Superior temporal gyrus (tissue), 1 donor: ENCODE measurements around the gene KCNK7.

Source experiments
- DNase-seq: peaks from one replicate; pipeline ENCODE4 v3.0.0-alpha.2; 2016; ENCODE audit errors: extremely low spot score

KCNK7 gene

GRCh38 chr11:65611028-65611757 lies 15.6 kb upstream of the KCNK7 start:
- DNase-seq = peak; percentile 85

DNA sequence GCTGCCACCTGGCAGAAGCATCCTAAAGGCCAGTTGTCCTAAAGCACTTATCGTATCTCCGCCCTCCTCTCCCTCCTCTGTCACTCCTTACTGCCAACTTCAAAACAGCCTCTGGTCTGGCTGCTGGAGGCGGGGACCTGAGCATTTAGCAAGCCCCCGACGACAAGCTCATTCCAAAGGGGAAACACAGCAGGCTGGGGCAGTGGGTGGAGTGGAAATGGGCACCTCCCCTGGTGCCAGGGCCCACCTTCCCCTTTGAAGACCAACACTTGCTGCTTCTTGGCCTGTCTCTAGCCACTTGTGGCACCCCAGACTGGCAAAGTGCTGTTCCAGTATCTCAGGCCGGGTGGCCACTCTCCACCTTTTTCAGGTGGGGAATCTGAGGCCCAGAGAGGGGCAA lies 14.8 kb upstream of the KCNK7 start:
- peak; percentile 26 for DNase-seq

GRCh38 chr11:65609665-65610064 lies 14.1 kb upstream of the KCNK7 start:
- DNase-seq = no peak

GRCh38 chr11:65609229-65609628 lies 13.6 kb upstream of the KCNK7 start:
- no peak for DNase-seq

- no peak for DNase-seq
Observed at GRCh38 chr11:65607614-65608426, 12.2 kb upstream of the KCNK7 start.

DNA sequence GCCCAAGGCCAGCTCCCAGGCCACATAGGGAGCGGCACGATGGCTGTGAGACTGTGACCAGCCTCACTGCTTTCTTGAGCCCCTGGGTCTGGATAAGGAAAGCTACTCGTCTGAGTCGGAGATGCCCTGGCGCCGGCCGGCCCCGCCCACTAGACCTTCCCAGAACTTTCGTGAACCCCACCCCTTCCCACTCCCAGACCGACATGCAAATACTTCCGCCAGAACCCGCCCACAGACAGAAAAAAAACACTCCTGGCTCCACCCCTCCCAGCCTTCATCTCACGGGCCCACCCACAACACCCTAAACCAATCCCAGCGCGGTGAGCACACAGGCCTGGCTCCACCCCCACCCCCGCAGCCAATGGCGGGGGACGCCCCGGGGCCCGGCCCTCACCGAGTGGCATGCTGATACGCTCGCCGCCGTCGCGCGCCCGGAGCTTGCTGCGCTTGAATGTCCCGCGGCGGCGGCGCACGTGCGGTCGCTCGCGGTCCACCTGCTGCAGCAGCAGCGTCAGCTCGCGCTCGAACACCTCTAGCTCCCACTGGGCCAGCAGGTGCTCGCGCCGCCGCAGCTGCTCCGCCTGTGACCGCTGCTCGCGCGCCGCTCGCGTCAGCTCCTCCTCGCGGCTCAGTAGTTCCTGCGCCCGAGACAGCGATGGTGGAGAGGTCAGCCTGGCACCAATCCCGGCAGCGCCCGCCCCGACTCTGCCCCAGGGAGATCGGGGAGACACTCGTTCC lies 11.4 kb upstream of the KCNK7 start:
- peak; percentile 93 for DNase-seq

- no peak for DNase-seq
Observed at GRCh38 chr11:65604258-65604657, 8.7 kb upstream of the KCNK7 start.

DNA sequence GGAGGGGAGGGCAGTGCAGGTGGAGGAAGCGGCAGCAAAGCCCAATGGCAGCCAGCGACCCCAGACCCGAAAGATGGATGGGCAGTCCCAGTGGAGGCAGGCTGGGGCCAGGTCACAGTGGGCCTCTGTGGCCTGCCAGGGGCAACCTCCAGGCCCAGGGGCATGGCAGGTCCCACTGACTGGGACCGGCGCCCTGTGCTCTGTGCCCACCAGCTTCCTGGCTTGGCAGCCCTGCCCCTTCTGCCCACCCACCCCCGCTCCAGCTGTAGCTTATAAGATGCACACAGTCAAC lies 4.3 kb upstream of the KCNK7 start:
- DNase-seq = no peak

- no peak for DNase-seq
Observed at GRCh38 chr11:65599216-65599954, 3.8 kb upstream of the KCNK7 start.

DNA sequence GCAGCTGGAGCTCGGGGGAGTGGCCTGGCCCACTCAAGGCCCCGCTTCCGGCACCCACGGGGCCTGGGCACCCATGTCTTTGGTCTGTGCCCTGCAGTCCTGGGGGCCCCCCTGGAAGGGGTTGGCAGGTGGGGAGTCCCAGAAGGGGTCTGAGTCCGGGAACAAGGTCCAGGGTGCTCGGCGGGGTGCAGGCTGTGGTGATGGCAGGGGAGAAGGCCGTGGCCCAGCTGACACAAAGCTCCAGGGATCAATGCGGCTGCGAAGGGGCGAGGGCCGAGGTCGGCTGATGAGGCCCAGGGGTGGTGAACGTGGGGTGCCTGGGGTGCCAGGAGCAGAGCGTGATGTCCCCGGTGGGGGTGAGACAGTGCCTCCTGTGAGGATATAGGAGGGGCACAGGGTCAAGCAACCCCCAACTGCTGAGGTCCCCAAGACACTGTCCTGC lies 2.7 kb upstream of the KCNK7 start:
- DNase-seq = no peak

- DNase-seq = no peak
Observed at GRCh38 chr11:65596520-65596919, 920 bp upstream of the KCNK7 start.

GRCh38 chr11:65595131-65595530 lies 469 bp downstream of the KCNK7 start:
- no peak for DNase-seq

DNA sequence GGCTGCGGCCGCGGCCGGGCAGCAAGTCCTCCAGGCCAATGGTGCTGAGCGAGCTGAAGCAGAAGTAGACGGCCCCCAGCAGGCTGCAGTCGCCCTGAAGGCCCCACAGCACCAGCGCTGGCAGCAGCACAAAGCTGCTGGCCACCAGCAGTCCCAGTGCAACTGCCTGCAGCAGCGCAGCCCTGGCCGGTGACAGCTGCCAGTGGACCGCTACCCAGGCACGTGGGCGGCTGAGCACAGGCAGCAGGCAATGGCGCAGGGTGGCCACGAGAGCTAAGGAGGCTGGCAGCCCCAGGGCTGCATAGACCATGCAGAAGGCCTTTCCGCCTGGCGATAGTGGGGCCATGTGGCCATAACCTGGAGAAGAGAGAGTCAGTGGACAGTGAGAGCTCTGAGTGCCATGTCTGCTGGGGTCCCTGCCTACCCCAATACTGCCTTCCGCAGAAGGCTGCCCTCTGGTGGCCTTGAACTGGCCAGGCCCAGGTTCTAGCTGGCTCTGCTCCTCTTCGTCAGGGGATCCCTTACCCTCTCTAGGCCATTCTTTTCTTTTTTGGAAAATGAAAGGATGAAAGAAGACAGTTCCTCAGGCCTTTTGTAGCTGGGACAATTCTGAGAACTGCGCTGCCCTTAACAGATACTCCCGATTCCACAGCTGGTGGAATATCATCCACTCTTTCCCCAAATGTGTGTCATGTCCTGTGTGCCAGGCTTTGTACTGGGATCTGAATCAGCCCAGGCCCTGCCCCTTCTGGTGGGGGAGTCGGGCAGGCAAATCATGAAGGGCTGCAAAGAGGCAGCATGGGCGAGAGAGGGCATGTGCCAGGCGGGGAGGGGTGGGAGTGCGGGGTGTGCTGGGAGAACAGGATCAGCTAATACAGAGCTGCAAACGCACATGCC lies 1.8 kb downstream of the KCNK7 start:
- DNase-seq = peak; percentile 86

GRCh38 chr11:65592858-65593517 lies 2.6 kb downstream of the KCNK7 start:
- no peak for DNase-seq

GRCh38 chr11:65591939-65592857 lies 3.4 kb downstream of the KCNK7 start:
- no peak for DNase-seq

GRCh38 chr11:65590240-65590738 lies 5.3 kb downstream of the KCNK7 start:
- no peak for DNase-seq

DNA sequence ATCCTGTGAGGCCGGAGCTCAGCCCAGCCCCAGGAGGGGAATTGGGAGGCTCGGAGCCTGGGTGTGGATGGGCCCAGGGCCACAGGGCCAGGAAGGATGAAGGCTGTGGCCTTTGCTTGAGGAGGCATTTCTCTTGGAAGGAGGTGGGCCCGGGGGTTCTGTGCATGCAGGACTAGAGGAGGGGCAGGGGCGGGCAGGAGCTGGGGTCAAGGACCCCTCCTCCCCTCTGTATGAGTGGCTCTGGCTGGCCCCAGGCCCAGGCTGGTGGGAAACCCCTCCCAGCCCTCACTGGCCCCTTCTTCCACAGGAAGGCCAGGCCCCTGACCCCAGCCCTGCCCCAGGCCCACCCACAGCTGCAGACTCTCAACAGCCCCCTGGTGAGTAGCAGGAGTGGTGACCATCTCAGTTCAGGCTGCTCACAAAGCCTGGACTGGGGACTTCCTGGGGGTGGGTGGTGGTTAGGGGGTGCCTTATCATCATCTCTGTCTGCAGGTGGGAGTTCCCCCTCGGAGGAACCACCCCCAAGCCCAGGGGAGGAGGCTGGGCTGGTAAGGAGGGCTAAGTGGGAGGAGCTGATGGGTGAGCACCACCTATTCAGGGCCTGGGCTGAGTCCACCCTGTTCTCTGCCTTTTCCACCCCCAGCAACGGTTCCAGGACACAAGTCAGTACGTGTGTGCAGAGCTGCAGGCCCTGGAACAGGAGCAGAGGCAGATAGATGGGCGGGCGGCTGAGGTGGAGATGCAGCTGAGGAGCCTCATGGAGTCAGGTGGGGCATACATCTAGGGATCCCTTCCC lies 6.0 kb downstream of the KCNK7 start:
- DNase-seq = no peak
